Measurements from ENCODE around the gene DBF4B.

DBF4B gene

GRCh38 chr17:44760474-44761308 is 52.2 kb downstream of the DBF4B start:
- in situ Hi-C loops (cut with MboI; ENCODE audit: low sequenced_read_pairs, unreplicated experiment), result no loop called here
- no peak for TF ChIP-seq CTCF (IDR thresholded peaks at IDR 0.05; ENCODE audit: borderline replicate concordance, control extremely low read depth, extremely low read depth, insufficient read depth, missing control alignments)
- DNase-seq (ENCODE audit: low spot score), result no peak

- in situ Hi-C loops (cut with MboI; ENCODE audit: low sequenced_read_pairs, unreplicated experiment), result no loop called here
- DNase-seq (ENCODE audit: low spot score), result no peak
- TF ChIP-seq CTCF (IDR thresholded peaks at IDR 0.05; ENCODE audit: borderline replicate concordance, control extremely low read depth, extremely low read depth, insufficient read depth, missing control alignments), result no peak
Measured at GRCh38 chr17:44761932-44762810, 53.7 kb downstream of the DBF4B start.

- TF ChIP-seq CTCF (IDR thresholded peaks at IDR 0.05; ENCODE audit: borderline replicate concordance, control extremely low read depth, extremely low read depth, insufficient read depth, missing control alignments), result no peak
- DNase-seq (ENCODE audit: low spot score), result no peak
- in situ Hi-C loops (cut with MboI; ENCODE audit: low sequenced_read_pairs, unreplicated experiment), result no loop called here
Measured at GRCh38 chr17:44763170-44763569, 54.7 kb downstream of the DBF4B start.

- in situ Hi-C loops (cut with MboI; ENCODE audit: low sequenced_read_pairs, unreplicated experiment), result no loop called here
- no peak for TF ChIP-seq CTCF (IDR thresholded peaks at IDR 0.05; ENCODE audit: borderline replicate concordance, control extremely low read depth, extremely low read depth, insufficient read depth, missing control alignments)
- DNase-seq (ENCODE audit: low spot score), result no peak
Measured at GRCh38 chr17:44765965-44766364, 57.5 kb downstream of the DBF4B start.

- DNase-seq (ENCODE audit: low spot score), result no peak
- in situ Hi-C loops (cut with MboI; ENCODE audit: low sequenced_read_pairs, unreplicated experiment), result no loop called here
- TF ChIP-seq CTCF (IDR thresholded peaks at IDR 0.05; ENCODE audit: borderline replicate concordance, control extremely low read depth, extremely low read depth, insufficient read depth, missing control alignments), result no peak
Measured at GRCh38 chr17:44766409-44767038, 58.1 kb downstream of the DBF4B start.

GRCh38 chr17:44767493-44767892 is 59.0 kb downstream of the DBF4B start:
- DNase-seq (ENCODE audit: low spot score), result peak; percentile 60
- no peak for TF ChIP-seq CTCF (IDR thresholded peaks at IDR 0.05; ENCODE audit: borderline replicate concordance, control extremely low read depth, extremely low read depth, insufficient read depth, missing control alignments)
- in situ Hi-C loops (cut with MboI; ENCODE audit: low sequenced_read_pairs, unreplicated experiment), result no loop called here
